HCT116 (cell line): ENCODE measurements around the gene CCDC188. TPM values are rescaled to one million over a fixed set of nuclear protein-coding genes. Genes with fewer than 3 reads are reported as not detected.
A peak's percentile ranks its signal among the peaks of the same experiment; 100 is the strongest.

ENCODE experiments used
- ATAC-seq: fragments of 200-7000 bp; cut with Tn5 transposase; 2 replicates; pipeline ENCODE4 v1.9.1; 2020; ENCODE audit warnings: mild to moderate bottlenecking, moderate library complexity
- BruUV-seq: library from RNA; stranded (reverse); fragments of 400-500 nt; replicated peaks from 2 replicates; lab custom pipeline; 2021; lab: Mats Ljungman, UMichigan
- CTCF ChIA-PET: fragments of 300-600 bp; sonication (Branson Sonifier 250); formaldehyde crosslinking; loops from one replicate; lab custom pipeline; 2021; ENCODE audit warnings: antibody characterized with exemption; lab: Charles Lee
- POLR2A ChIA-PET: fragments of 300-600, 350-600 bp; sonication (Branson Sonifier 250); formaldehyde crosslinking; loops from one replicate; lab custom pipeline; 2021; ENCODE audit warnings: antibody characterized with exemption; lab: Charles Lee
- RAD21 ChIA-PET, 2 experiments: fragments of 300-600 bp; sonication (Branson Sonifier 250); formaldehyde crosslinking; loops; one replicate each; lab custom pipeline; 2023; ENCODE audit warnings: low total read pairs in 2 of 2; ENCODE audit not compliant: uncharacterized antibody in 2 of 2, unreplicated experiment in 2 of 2, low non-redundant PET in 1 of 2; lab: Charles Lee
- DNase-seq: peaks from one replicate; pipeline ENCODE4 v3.0.0-alpha.2; 2010; ENCODE audit warnings: low read depth, low spot score
- H2AFZ ChIP-seq: fragments of 200-600 bp; shearing (Covaris generic), sonication (generic); 2 replicates; pipeline ENCODE4 v1.6.1; 2017; ENCODE audit warnings: low read depth, mixed run types, mixed read lengths, antibody characterized with exemption, low read length; ENCODE audit not compliant: poor library complexity, severe bottlenecking
- H3K27ac ChIP-seq: 2 replicates; pipeline ENCODE4 v1.5.1; 2012; ENCODE audit warnings: low read depth, low read length
- H3K27me3 ChIP-seq: fragments of 200-600 bp; sonication (generic); 2 replicates; pipeline ENCODE4 v1.6.1; 2016; ENCODE audit warnings: mixed run types, low read length, mixed read lengths; ENCODE audit not compliant: insufficient read depth
- H3K36me3 ChIP-seq, 2 experiments: fragments of 200-500 bp in 1 of 2; fragments of 200-600 bp in 1 of 2; sonication (Bioruptor generic) in 1 of 2; sonication (generic) in 1 of 2; 2 replicates each; pipeline versions ENCODE4 v1.5.1 to v1.6.1; 2014 to 2016; ENCODE audit warnings: low read length in 2 of 2, inconsistent platforms in 1 of 2, mixed read lengths in 1 of 2, mixed run types in 1 of 2; ENCODE audit not compliant: insufficient read depth in 2 of 2, control insufficient read depth in 1 of 2
- H3K4me1 ChIP-seq, 2 experiments: fragments of 200-600 bp in 1 of 2; sonication (generic) in 1 of 2; 2 replicates each; pipeline versions ENCODE4 v1.5.1 to v1.6.1; 2012 to 2017; ENCODE audit warnings: low read length in 2 of 2, inconsistent platforms in 1 of 2, mild to moderate bottlenecking in 1 of 2, mixed read lengths in 1 of 2, mixed run types in 1 of 2, moderate library complexity in 1 of 2; ENCODE audit not compliant: insufficient read depth in 2 of 2, control insufficient read depth in 1 of 2
- H3K4me2 ChIP-seq: fragments of 200-600 bp; sonication (generic); 2 replicates; pipeline ENCODE4 v1.6.1; 2017; ENCODE audit warnings: mixed run types, low read length, mixed read lengths
- H3K4me3 ChIP-seq, 2 experiments: fragments of 200-600 bp in 1 of 2; sonication (generic) in 1 of 2; replicated peaks in 1 of 2; 2 replicates each; pipeline ENCODE4 v1.5.1; 2011 to 2016; ENCODE audit warnings: low read length in 2 of 2, control low read depth in 1 of 2, low read depth in 1 of 2, mild to moderate bottlenecking in 1 of 2, mixed read lengths in 1 of 2, mixed run types in 1 of 2
- H3K79me2 ChIP-seq: fragments of 200-600 bp; sonication (generic); 2 replicates; pipeline ENCODE4 v1.6.1; 2017; ENCODE audit warnings: mild to moderate bottlenecking, mixed run types, low read length, moderate library complexity, mixed read lengths; ENCODE audit not compliant: insufficient read depth
- H3K9ac ChIP-seq: fragments of 200-600 bp; sonication (generic); 2 replicates; pipeline ENCODE4 v1.6.1; 2016; ENCODE audit warnings: low read length, mixed read lengths
- H3K9me2 ChIP-seq: fragments of 200-600 bp; sonication (generic), shearing (Covaris generic); 2 replicates; pipeline ENCODE4 v1.6.1; 2017; ENCODE audit warnings: mixed run types, mild to moderate bottlenecking, moderate library complexity; ENCODE audit not compliant: insufficient read depth
- H3K9me3 ChIP-seq, 2 experiments: fragments of 200-500 bp in 1 of 2; fragments of 200-600 bp in 1 of 2; sonication (Bioruptor generic) in 1 of 2; sonication (generic) in 1 of 2; 2 replicates each; pipeline ENCODE4 v1.6.1; 2014 to 2017; ENCODE audit warnings: low read length in 2 of 2, mixed read lengths in 2 of 2, inconsistent platforms in 1 of 2, low read depth in 1 of 2, mild to moderate bottlenecking in 1 of 2, mixed run types in 1 of 2, moderate library complexity in 1 of 2; ENCODE audit not compliant: control insufficient read depth in 1 of 2, insufficient read depth in 1 of 2
- H4K20me1 ChIP-seq: fragments of 200-600 bp; sonication (generic), shearing (Covaris generic); 2 replicates; pipeline ENCODE4 v1.6.1; 2017; ENCODE audit warnings: mixed run types, mild to moderate bottlenecking, moderate library complexity; ENCODE audit not compliant: insufficient read depth
- ATF3 ChIP-seq: IDR thresholded peaks from 2 replicates; pipeline ENCODE4 v1.6.1; 2012
- CBX3 ChIP-seq: IDR thresholded peaks from 2 replicates; pipeline ENCODE4 v1.6.1; 2012; ENCODE audit warnings: low read depth
- CTCF ChIP-seq, 3 experiments: fragments of 200-600 bp in 1 of 3; sonication (generic) in 1 of 3; IDR thresholded peaks in 2 of 3; conservative IDR thresholded peaks in 1 of 3; 2 replicates each; pipeline ENCODE4 v1.5.1; 2012 to 2017; ENCODE audit warnings: low read depth in 2 of 3, low read length in 2 of 3, antibody characterized with exemption in 1 of 3, borderline replicate concordance in 1 of 3, control low read depth in 1 of 3, mild to moderate bottlenecking in 1 of 3, mixed read lengths in 1 of 3, mixed run types in 1 of 3, moderate library complexity in 1 of 3; ENCODE audit not compliant: insufficient read depth in 1 of 3
- EZH2phosphoT487 ChIP-seq: fragments of 200-600 bp; IDR thresholded peaks from 2 replicates; pipeline ENCODE4 v1.6.1; 2018; ENCODE audit warnings: antibody characterized with exemption, borderline replicate concordance
- JUND ChIP-seq: IDR thresholded peaks from 2 replicates; pipeline ENCODE4 v1.6.1; 2012
- MAX ChIP-seq: IDR thresholded peaks from 2 replicates; pipeline ENCODE4 v1.6.1; 2012
- POLR2A ChIP-seq: IDR thresholded peaks from 2 replicates; pipeline ENCODE4 v1.7.0; 2011; ENCODE audit warnings: borderline replicate concordance; ENCODE audit not compliant: insufficient read depth, insufficient read length; ENCODE audit errors: extremely low read depth
- POLR2AphosphoS5 ChIP-seq: IDR thresholded peaks from 2 replicates; pipeline ENCODE4 v1.6.1; 2011; ENCODE audit warnings: mild to moderate bottlenecking, low read depth, low read length, moderate library complexity
- SIN3A ChIP-seq: IDR thresholded peaks from 2 replicates; pipeline ENCODE4 v1.6.1; 2012; ENCODE audit warnings: low read depth
- SP1 ChIP-seq: IDR thresholded peaks from 2 replicates; pipeline ENCODE4 v1.6.1; 2012; ENCODE audit warnings: low read depth
- SRF ChIP-seq: IDR thresholded peaks from 2 replicates; pipeline ENCODE4 v1.6.1; 2012; ENCODE audit warnings: low read depth
- TCF7L2 ChIP-seq: IDR thresholded peaks from 2 replicates; pipeline ENCODE4 v1.7.0; 2011; ENCODE audit warnings: borderline replicate concordance, inconsistent platforms; ENCODE audit not compliant: insufficient read depth, insufficient read length; ENCODE audit errors: extremely low read depth
- YY1 ChIP-seq: IDR thresholded peaks from 2 replicates; pipeline ENCODE4 v1.6.1; 2011; ENCODE audit warnings: low read length, low read depth, moderate library complexity, mild to moderate bottlenecking; ENCODE audit not compliant: insufficient replicate concordance; ENCODE audit errors: extremely low read depth
- ZFX ChIP-seq: fragments of 450-650 bp; IDR thresholded peaks from 2 replicates; pipeline ENCODE4 v1.6.1; 2017
- intact Hi-C: fragments of 100-400 bp; cut with micrococcal nuclease; formaldehyde crosslinking; loops from 2 replicates; pipeline ENCODE4 v1.10.0; 2022
- total RNA-seq: library from RNA; stranded (reverse); gene quantifications from one replicate; pipeline ENCODE4 v1.2.1, GENCODE V29; 2021; ENCODE audit not compliant: unreplicated experiment
- TF ChIP-seq, protein P1 (sequence below): IDR thresholded peaks from 2 replicates; pipeline ENCODE4 v1.6.1; 2012; ENCODE audit warnings: low read depth
- TF ChIP-seq, protein P2 (sequence below): IDR thresholded peaks from 2 replicates; pipeline ENCODE4 v1.6.1; 2011; ENCODE audit warnings: mild to moderate bottlenecking, low read length, moderate library complexity; ENCODE audit not compliant: insufficient replicate concordance; ENCODE audit errors: extremely low read depth

CCDC188 gene
- total RNA-seq, 1 experiment from 2014 or later: not detected

DNA sequence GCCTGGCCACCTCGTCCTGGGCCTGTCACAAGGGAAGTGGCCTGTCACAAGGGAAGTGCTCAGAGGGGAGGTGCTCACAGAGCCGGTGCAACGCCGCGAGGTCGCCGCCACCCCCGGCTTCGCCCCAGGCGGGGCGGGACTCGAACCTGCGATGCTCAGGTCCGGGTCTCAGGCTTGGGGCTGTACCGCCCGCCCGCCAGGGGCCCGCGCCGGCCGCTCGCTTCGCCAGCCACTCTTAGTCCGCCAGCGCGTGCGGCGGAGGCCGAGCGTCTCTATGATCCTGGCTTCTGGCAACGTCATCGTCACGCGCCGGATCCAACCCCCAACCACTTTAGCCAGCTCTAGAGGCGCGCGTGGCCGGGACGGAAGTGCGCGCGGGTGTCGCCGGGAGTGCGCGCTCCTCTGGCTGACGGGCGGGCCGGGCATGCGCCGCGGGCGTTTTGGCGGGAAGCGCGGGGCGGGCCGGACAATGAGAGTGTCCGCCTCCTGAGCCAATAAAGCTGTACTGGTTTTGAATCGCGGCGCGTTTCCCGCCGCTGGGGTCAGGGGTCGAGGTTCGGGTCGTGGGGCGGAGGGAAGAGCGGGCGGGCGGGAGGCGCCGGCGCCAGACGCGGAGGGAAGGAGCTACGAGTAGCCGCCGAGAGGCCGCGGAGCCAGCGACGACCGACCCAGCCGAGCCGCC is 33.8 kb downstream of the CCDC188 start, which contains the start of gene TRMT2A:
Gene TRMT2A (minus strand): TSS at position 276 of the 682 bp plus-strand sequence. CDS start 320 bp downstream, outside the sequence.
- H3K4me3 ChIP-seq: peak within 1 kb of the TSS; percentile 96 to 97
- peak; percentile 81 for ATAC-seq
- peaks cover 12 to 27% of the 10 kb centered on the region in 2 experiments for H3K4me1 ChIP-seq
- H3K79me2 ChIP-seq: peaks cover 77% of the 10 kb centered on the region
- DNase-seq: peak; percentile 97
- peak within 1 kb of the TSS; percentile 79 for H3K27ac ChIP-seq
- H3K9ac ChIP-seq: peak within 1 kb of the TSS; percentile 99
- ChIA-PET POLR2A (no interaction called here), RAD21 (no interaction called here), CTCF (interaction anchor here (1.7 kb wide), 1 partner anchor 12 kb away, joined by 3 read pairs; no protein-coding TSS in a partner anchor)
- BruUV-seq: no TSS peak
- H3K9me2 ChIP-seq: no peaks in the 10 kb centered on the region
- H3K9me3 ChIP-seq: no peaks in the 10 kb centered on the region
- no peak within 1 kb of the TSS for H2AFZ ChIP-seq
- H3K36me3 ChIP-seq: peaks cover 20 to 47% of the 10 kb centered on the region in 2 experiments
- no peaks in the 10 kb centered on the region for H3K27me3 ChIP-seq
- intact Hi-C loops: loop anchor here (1.0 to 10.0 kb wide), 2 partner anchors 37 to 152 kb away; partner anchors contain the start of gene DGCR8
- peak within 1 kb of the TSS; percentile 91 for H3K4me2 ChIP-seq
- H4K20me1 ChIP-seq: no peaks in the 10 kb centered on the region
- TF ChIP-seq YY1 (no peak), POLR2AphosphoS5 (peak; percentile 50), ZFX (no peak), POLR2A (peak; percentile 38), JUND (no peak), SIN3A (peak; percentile 61), SRF (peak; percentile 87; the same call in 1 of the 2 replicates), TCF7L2 (peak; percentile 44), CBX3 (no peak; the same call in 1 of the 2 replicates), SP1 (peak; percentile 73), EZH2phosphoT487 (no peak), ATF3 (no peak), MAX (peak; percentile 91), CTCF (IDR thresholded peaks at IDR 0.05 in 2 of 3, conservative IDR thresholded peaks at IDR 0.05 in 1 of 3; ENCODE audit: borderline replicate concordance in 1 of 3, insufficient read depth in 1 of 3, low read depth in 2 of 3, low read length in 2 of 3) (no peak)
- TF ChIP-seq, protein P1, sequence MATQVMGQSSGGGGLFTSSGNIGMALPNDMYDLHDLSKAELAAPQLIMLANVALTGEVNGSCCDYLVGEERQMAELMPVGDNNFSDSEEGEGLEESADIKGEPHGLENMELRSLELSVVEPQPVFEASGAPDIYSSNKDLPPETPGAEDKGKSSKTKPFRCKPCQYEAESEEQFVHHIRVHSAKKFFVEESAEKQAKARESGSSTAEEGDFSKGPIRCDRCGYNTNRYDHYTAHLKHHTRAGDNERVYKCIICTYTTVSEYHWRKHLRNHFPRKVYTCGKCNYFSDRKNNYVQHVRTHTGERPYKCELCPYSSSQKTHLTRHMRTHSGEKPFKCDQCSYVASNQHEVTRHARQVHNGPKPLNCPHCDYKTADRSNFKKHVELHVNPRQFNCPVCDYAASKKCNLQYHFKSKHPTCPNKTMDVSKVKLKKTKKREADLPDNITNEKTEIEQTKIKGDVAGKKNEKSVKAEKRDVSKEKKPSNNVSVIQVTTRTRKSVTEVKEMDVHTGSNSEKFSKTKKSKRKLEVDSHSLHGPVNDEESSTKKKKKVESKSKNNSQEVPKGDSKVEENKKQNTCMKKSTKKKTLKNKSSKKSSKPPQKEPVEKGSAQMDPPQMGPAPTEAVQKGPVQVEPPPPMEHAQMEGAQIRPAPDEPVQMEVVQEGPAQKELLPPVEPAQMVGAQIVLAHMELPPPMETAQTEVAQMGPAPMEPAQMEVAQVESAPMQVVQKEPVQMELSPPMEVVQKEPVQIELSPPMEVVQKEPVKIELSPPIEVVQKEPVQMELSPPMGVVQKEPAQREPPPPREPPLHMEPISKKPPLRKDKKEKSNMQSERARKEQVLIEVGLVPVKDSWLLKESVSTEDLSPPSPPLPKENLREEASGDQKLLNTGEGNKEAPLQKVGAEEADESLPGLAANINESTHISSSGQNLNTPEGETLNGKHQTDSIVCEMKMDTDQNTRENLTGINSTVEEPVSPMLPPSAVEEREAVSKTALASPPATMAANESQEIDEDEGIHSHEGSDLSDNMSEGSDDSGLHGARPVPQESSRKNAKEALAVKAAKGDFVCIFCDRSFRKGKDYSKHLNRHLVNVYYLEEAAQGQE: no peak
- TF ChIP-seq, protein P2, sequence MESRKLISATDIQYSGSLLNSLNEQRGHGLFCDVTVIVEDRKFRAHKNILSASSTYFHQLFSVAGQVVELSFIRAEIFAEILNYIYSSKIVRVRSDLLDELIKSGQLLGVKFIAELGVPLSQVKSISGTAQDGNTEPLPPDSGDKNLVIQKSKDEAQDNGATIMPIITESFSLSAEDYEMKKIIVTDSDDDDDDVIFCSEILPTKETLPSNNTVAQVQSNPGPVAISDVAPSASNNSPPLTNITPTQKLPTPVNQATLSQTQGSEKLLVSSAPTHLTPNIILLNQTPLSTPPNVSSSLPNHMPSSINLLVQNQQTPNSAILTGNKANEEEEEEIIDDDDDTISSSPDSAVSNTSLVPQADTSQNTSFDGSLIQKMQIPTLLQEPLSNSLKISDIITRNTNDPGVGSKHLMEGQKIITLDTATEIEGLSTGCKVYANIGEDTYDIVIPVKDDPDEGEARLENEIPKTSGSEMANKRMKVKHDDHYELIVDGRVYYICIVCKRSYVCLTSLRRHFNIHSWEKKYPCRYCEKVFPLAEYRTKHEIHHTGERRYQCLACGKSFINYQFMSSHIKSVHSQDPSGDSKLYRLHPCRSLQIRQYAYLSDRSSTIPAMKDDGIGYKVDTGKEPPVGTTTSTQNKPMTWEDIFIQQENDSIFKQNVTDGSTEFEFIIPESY: peak; percentile 14
